GM12872 (cell line): ENCODE data around the gene RASSF3.

Experiments
- CTCF ChIP-seq: IDR thresholded peaks from 3 replicates; pipeline ENCODE4 v1.5.1; 2011; ENCODE audit warnings: low read depth, mild to moderate bottlenecking, low read length, moderate library complexity; ENCODE audit not compliant: insufficient read depth

RASSF3 gene

GRCh38 chr12:64610079-64610659 lies at the start of gene RASSF3:
RASSF3 (plus strand) TSS chr12:64610495; CDS start chr12:64610633, 138 bp downstream.
- TF ChIP-seq CTCF = no peak

DNA sequence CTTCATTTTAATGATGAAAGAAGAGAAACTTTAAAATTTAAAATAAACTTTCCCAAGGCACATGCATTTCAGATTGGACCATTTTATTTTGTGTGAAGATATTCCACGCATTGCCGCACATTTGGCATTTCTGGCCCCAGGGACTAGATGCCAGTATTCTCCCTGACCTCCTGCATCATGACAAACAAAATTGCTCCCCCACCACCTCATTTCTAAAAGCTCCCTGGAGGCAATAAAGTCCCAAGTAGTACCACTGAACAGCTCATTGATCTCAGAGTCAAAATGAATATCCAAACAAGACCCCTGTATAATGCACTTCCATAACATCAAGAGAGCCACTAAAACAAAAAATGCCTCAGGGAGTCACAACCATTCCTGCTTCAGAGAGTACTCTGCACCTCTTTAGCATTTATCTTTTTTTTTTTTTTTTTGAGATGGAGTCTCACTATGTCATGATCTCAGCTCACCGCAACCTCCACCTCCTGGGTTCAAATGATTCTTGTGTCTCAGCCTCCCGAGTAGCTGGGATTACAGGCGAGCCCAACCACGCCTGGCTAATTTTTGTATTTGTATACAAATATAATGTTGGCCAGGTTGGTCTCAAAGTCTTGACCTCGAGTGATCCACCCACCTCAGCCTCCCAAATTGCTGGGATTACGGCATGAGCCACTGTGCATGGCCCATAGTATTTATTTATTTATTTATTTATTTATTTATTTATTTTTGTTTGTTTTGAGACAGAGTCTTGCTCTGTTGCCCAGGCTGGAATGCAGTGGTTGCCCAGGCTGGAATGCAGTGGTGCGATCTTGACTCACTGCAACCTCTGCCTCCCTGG lies 48.8 kb upstream of the RASSF3 start:
- no peak for TF ChIP-seq CTCF

DNA sequence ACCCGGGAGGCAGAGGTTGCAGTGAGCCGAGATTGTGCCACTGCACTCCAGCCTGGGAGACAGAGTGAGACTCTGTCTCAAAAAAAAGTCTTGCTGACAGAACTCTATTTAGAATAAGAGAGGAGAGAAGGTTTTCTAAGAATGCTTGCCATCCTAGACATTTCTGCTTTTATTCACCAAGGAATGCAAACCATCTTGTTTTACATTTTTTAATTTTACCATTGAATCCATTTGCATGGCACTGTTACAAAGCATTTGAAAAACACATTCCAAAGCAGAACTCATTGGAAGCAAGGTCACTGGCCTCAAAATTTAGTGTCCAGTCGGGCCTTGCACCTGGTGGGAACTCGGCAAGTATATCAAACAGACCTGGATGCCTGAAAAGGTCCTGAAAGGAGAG lies 44.2 kb upstream of the RASSF3 start:
- TF ChIP-seq CTCF = no peak

GRCh38 chr12:64566831-64567517 lies 43.3 kb upstream of the RASSF3 start:
- no peak for TF ChIP-seq CTCF

- no peak for TF ChIP-seq CTCF
Observed at GRCh38 chr12:64567570-64567969, 42.7 kb upstream of the RASSF3 start.

GRCh38 chr12:64568298-64568697 lies 42.0 kb upstream of the RASSF3 start:
- TF ChIP-seq CTCF = no peak

- no peak for TF ChIP-seq CTCF
Observed at GRCh38 chr12:64569923-64570691, 40.2 kb upstream of the RASSF3 start.
